Uterus (tissue), 4 donors: Measurements from ENCODE around the gene NCAPD2. TPM values are rescaled to one million over a fixed set of nuclear protein-coding genes. Genes with fewer than 3 reads are reported as not detected.

Source experiments
- DNase-seq, 2 donors: peaks; one replicate each; pipeline ENCODE4 v3.0.0-alpha.2; 2019 to 2020
- H3K27ac ChIP-seq, 2 donors: fragments of 200-600 bp; sonication (generic); 1 replicate in 1 of 2; 2 replicates in 1 of 2; pipeline ENCODE4 v1.5.1; 2016 to 2018
- H3K27me3 ChIP-seq, 2 donors: fragments of 200-600 bp; sonication (generic); one replicate each; pipeline ENCODE4 v1.5.1; 2018 to 2019; ENCODE audit warnings: control low read depth in 1 of 2
- H3K36me3 ChIP-seq, 2 donors: fragments of 200-600 bp; sonication (generic); one replicate each; pipeline ENCODE4 v1.5.1; 2019; ENCODE audit warnings: control low read depth in 1 of 2
- H3K4me1 ChIP-seq, 2 donors: fragments of 200-600 bp; sonication (generic); one replicate each; pipeline ENCODE4 v1.5.1; 2018 to 2019; ENCODE audit warnings: control low read depth in 1 of 2
- H3K4me3 ChIP-seq, 2 donors: fragments of 200-600 bp; sonication (generic); 1 replicate in 1 of 2; 2 replicates in 1 of 2; pipeline ENCODE4 v1.5.1; 2018 to 2019; ENCODE audit warnings: mild to moderate bottlenecking in 1 of 2
- H3K9me3 ChIP-seq, 2 donors: fragments of 200-600 bp; sonication (generic); one replicate each; pipeline ENCODE4 v1.5.1; 2019; ENCODE audit warnings: control low read depth in 1 of 2
- CTCF ChIP-seq, 4 experiments: fragments of 200-600 bp in 2 of 4; fragments of 450-650 bp in 2 of 4; sonication (generic) in 2 of 4; IDR thresholded peaks; one replicate each; pipeline ENCODE4 v1.5.1; 2016 to 2019; ENCODE audit warnings: antibody characterized with exemption in 4 of 4, mild to moderate bottlenecking in 2 of 4, moderate library complexity in 1 of 4
- POLR2A ChIP-seq, 2 donors: fragments of 450-650 bp; IDR thresholded peaks; one replicate each; pipeline ENCODE4 v1.6.1; 2016; ENCODE audit warnings: antibody characterized with exemption in 2 of 2, mild to moderate bottlenecking in 1 of 2, moderate library complexity in 1 of 2
- intact Hi-C: fragments of 100-400 bp; cut with DNase I; formaldehyde crosslinking; loops from one replicate; pipeline ENCODE4 v1.15.1; 2023; ENCODE audit warnings: low total_unique reads
- total RNA-seq, 4 donors: library from RNA; depleted of rRNA in 3 of 4; stranded (reverse); fragments of >200 nt in 3 of 4; gene quantifications; one replicate each; pipeline versions ENCODE4 v1.1.0 to v1.2.4, GENCODE V29; 2014 to 2023
- donor health status: DM: yes; HTN: yes; CAD: no.

Gene NCAPD2
- total RNA-seq, 4 donors from 2014 or later: 2.8 to 145 (median 19.3) TPM

GRCh38 chr12:6533923-6534694 is 40.2 kb downstream of the NCAPD2 start, which contains the start of gene GAPDH:
Gene GAPDH (plus strand): TSS chr12:6534517. CDS start chr12:6534833, 316 bp downstream.
- H3K4me1 ChIP-seq: peaks cover 0 to 19% of the 10 kb centered on the region in 2 donors
- intact Hi-C loops: loop anchor here (10.0 kb wide), 1 partner anchor 199 kb away; no protein-coding TSS in a partner anchor
- peak; percentile 91 for DNase-seq

GRCh38 chr12:6534695-6534944 is 40.7 kb downstream of the NCAPD2 start:
- DNase-seq: no peak
- TF ChIP-seq CTCF (IDR thresholded peaks at IDR 0.05) (no peak), POLR2A (IDR thresholded peaks at IDR 0.05) (no peak)
- H3K36me3 ChIP-seq: no peaks in the 10 kb centered on the region
- no peaks in the 10 kb centered on the region for H3K9me3 ChIP-seq
- H3K27ac ChIP-seq: peak overlapping the region; percentile 90 to 94
- H3K27me3 ChIP-seq: no peaks in the 10 kb centered on the region
- H3K4me1 ChIP-seq: peaks cover 0 to 19% of the 10 kb centered on the region in 2 donors
- intact Hi-C loops: loop anchor here (10.0 kb wide), 1 partner anchor 200 kb away; no protein-coding TSS in a partner anchor
- H3K4me3 ChIP-seq: peak overlapping the region; percentile 77 to 88

More at GRCh38 chr12:6533923-6534694, 40.2 kb downstream of the NCAPD2 start, which contains the start of gene GAPDH:
- TF ChIP-seq CTCF (IDR thresholded peaks at IDR 0.05) (peak in 1 of 4 experiments; percentile 20), POLR2A (IDR thresholded peaks at IDR 0.05) (peak; percentile 35 to 90)
- H3K36me3 ChIP-seq: no peaks in the 10 kb centered on the region
- H3K9me3 ChIP-seq: no peaks in the 10 kb centered on the region
- peak within 1 kb of the TSS; percentile 90 to 94 for H3K27ac ChIP-seq
- no peaks in the 10 kb centered on the region for H3K27me3 ChIP-seq
- H3K4me3 ChIP-seq: peak within 1 kb of the TSS; percentile 77 to 88

GRCh38 chr12:6534945-6535696 is 41.2 kb downstream of the NCAPD2 start:
- Histone ChIP-seq H3K9me3 (no peaks in the 10 kb centered on the region), H3K4me3 (peak overlapping the region; percentile 77 to 88), H3K36me3 (no peaks in the 10 kb centered on the region), H3K4me1 (peaks cover 0 to 19% of the 10 kb centered on the region in 2 donors), H3K27me3 (no peaks in the 10 kb centered on the region), H3K27ac (peak overlapping the region; percentile 90 to 94)
- DNase-seq: peak; percentile 74 to 81
- intact Hi-C loops: loop anchor here (5.0 to 10.0 kb wide), 2 partner anchors 113 to 200 kb away; no protein-coding TSS in a partner anchor
- TF ChIP-seq CTCF (IDR thresholded peaks at IDR 0.05) (no peak), POLR2A (IDR thresholded peaks at IDR 0.05) (peak in 1 of 2 donors; percentile 19)

- H3K9me3 ChIP-seq: no peaks in the 10 kb centered on the region
- intact Hi-C loops: loop anchor here (5.0 to 10.0 kb wide), 2 partner anchors 113 to 201 kb away; no protein-coding TSS in a partner anchor
- TF ChIP-seq CTCF (IDR thresholded peaks at IDR 0.05): no peak
- TF ChIP-seq POLR2A (IDR thresholded peaks at IDR 0.05): no peak
- H3K36me3 ChIP-seq: no peaks in the 10 kb centered on the region
- no peaks in the 10 kb centered on the region for H3K27me3 ChIP-seq
- peak overlapping the region; percentile 90 to 94 for H3K27ac ChIP-seq
- DNase-seq: no peak
- peak overlapping the region; percentile 77 to 88 for H3K4me3 ChIP-seq
- peaks cover 0 to 24% of the 10 kb centered on the region in 2 donors for H3K4me1 ChIP-seq
Measured at GRCh38 chr12:6535697-6535946, 41.7 kb downstream of the NCAPD2 start.
